A673 (cell line): ENCODE results near the gene KPNA6. TPM values are rescaled to one million over a fixed set of nuclear protein-coding genes. Genes with fewer than 3 reads are reported as not detected.
"Not testable (repeated sequence)": the region's sequence is repeated elsewhere in the genome, so short reads cannot be mapped to it uniquely, and the experiment has no call there.

Source experiments
- BruUV-seq: library from RNA; stranded (reverse); fragments of 400-500 nt; replicated peaks from 2 replicates; lab custom pipeline; 2021; lab: Mats Ljungman, UMichigan
- CTCF ChIA-PET: fragments of 300-600 bp; sonication (Branson Sonifier 250); formaldehyde crosslinking; loops from one replicate; lab custom pipeline; 2022; ENCODE audit warnings: antibody characterized with exemption; lab: Charles Lee
- POLR2A ChIA-PET: fragments of 300-600 bp; sonication (Branson Sonifier 250); formaldehyde crosslinking; loops from one replicate; lab custom pipeline; 2022; ENCODE audit warnings: antibody characterized with exemption; ENCODE audit not compliant: low non-redundant PET; lab: Charles Lee
- DNase-seq: peaks from one replicate; pipeline ENCODE4 v3.0.0-alpha.2; 2015; ENCODE audit warnings: low spot score
- H3K27ac ChIP-seq: fragments of 200-600 bp; sonication (generic); 2 replicates; pipeline ENCODE4 v1.5.1; 2016; ENCODE audit warnings: mixed run types, low read depth, mild to moderate bottlenecking, mixed read lengths, antibody characterized with exemption, low read length; ENCODE audit not compliant: poor library complexity, severe bottlenecking
- H3K27me3 ChIP-seq: fragments of 200-600 bp; sonication (generic); replicated peaks from 2 replicates; pipeline ENCODE4 v1.6.1; 2017; ENCODE audit warnings: mixed run types, low read depth, mild to moderate bottlenecking, mixed read lengths, antibody characterized with exemption, low read length; ENCODE audit not compliant: insufficient read depth, poor library complexity
- H3K36me3 ChIP-seq: fragments of 200-600 bp; sonication (generic); 2 replicates; pipeline ENCODE4 v1.6.1; 2016; ENCODE audit warnings: mixed run types, mild to moderate bottlenecking, mixed read lengths, antibody characterized with exemption, low read length; ENCODE audit not compliant: insufficient read depth, poor library complexity, severe bottlenecking
- H3K4me1 ChIP-seq: fragments of 200-600 bp; sonication (generic); 2 replicates; pipeline ENCODE4 v1.6.1; 2017; ENCODE audit warnings: mixed run types, mild to moderate bottlenecking, mixed read lengths, antibody characterized with exemption, low read length; ENCODE audit not compliant: insufficient read depth, poor library complexity, severe bottlenecking
- H3K4me3 ChIP-seq: fragments of 200-600 bp; sonication (generic); 2 replicates; pipeline ENCODE4 v1.5.1; 2016; ENCODE audit warnings: low read depth, mixed run types, mild to moderate bottlenecking, mixed read lengths, low read length; ENCODE audit not compliant: poor library complexity, severe bottlenecking
- H3K9me3 ChIP-seq: fragments of 200-600 bp; sonication (generic); 2 replicates; pipeline ENCODE4 v1.6.1; 2016; ENCODE audit warnings: mixed run types, low read depth, mild to moderate bottlenecking, mixed read lengths, antibody characterized with exemption, low read length; ENCODE audit not compliant: poor library complexity, severe bottlenecking
- CTCF ChIP-seq: fragments of 300-800, 200-600 bp; sonication (generic); conservative IDR thresholded peaks from 2 replicates; pipeline ENCODE4 v1.5.1; 2017; ENCODE audit warnings: low read depth, mild to moderate bottlenecking, antibody characterized with exemption, low read length, moderate library complexity, mixed read lengths
- EZH2 ChIP-seq: fragments of 200-600 bp; sonication (generic); IDR thresholded peaks from 2 replicates; pipeline ENCODE4 v1.6.1; 2017; ENCODE audit warnings: borderline replicate concordance, low read depth, mild to moderate bottlenecking, mixed read lengths, antibody characterized with exemption, low read length; ENCODE audit not compliant: poor library complexity, severe bottlenecking
- intact Hi-C: fragments of 100-400 bp; cut with micrococcal nuclease; formaldehyde crosslinking; loops from one replicate; pipeline ENCODE4 v1.10.0; 2022; ENCODE audit not compliant: unreplicated experiment
- total RNA-seq: library from RNA; stranded (reverse); gene quantifications from 2 replicates; pipeline ENCODE4 v1.2.3, GENCODE V29; 2021

KPNA6 gene
- total RNA-seq, 1 experiment from 2014 or later: 96.8 TPM

DNA sequence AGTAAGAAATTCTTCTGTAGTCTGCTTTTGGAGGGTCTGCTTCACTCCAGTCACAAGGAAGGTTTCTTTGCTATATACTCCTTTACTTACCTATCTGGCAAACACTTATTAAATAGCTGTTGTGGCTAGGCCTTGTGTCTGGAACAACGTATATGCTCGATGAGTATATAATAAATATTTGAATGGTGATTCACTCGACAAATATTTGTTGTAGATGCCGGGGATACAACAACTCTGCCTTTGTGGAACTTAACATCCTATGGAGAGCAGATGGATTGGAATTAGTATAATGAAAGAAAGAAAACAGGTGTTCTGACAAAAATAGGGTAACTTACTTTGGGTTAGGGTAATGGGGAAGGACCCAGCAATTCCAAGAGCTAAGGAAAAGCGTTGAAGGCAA is 31.1 kb downstream of the KPNA6 start:
- Histone ChIP-seq H3K27me3 (no peaks in the 10 kb centered on the region), H3K27ac (no peak overlapping the region), H3K4me3 (no peak overlapping the region), H3K36me3 (no peaks in the 10 kb centered on the region), H3K4me1 (no peaks in the 10 kb centered on the region), H3K9me3 (no peaks in the 10 kb centered on the region)
- CTCF ChIA-PET: interaction anchor here (0.5 kb wide), 1 partner anchor 18 kb away, joined by 3 read pairs; no protein-coding TSS in a partner anchor
- POLR2A ChIA-PET: no interaction called here
- no peak for TF ChIP-seq CTCF
- TF ChIP-seq EZH2: no peak
- DNase-seq: no peak
- intact Hi-C loops: no loop called here
- no TSS peak for BruUV-seq

DNA sequence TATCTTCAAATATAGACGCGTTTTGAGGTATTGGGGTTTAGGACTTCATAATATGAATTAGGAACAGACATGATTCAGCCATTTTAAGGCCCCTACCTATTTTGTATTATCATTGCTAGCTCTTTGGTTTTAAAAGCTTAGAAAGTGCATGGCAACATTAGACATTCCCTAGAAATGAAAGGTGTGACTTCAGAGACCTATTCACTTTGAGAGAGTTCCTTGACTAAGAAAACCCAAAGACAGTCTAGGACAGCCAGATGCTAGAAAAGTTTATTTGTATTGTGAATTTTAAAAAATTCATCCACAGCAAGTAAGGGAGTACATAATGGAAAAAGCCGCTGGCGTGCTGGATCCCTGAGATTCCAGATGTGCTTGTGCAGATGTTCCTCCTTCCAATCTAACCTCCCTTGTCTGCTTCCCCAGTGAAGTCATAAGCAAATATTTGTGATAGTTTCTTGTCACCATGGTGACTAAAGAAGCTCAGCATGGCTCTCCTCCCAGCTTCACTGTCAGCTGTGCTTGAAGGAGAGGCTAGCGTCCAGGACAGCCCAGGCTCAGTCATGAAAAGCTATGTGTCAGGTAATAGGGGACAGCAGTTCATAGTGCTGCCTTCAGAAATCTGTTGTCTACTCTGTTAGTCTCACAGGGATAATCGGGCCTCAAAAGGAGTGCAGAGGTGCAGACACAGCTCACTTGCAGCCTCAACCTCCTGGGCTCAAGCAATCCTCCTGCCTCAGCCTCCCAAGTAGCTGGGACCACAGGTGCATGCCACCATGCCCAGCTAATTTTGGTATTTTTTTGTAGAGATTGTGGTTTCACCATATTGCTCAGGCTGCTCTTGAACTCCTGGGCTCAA is 34.8 kb downstream of the KPNA6 start:
- Histone ChIP-seq H3K9me3 (peaks cover 1% of the 10 kb centered on the region), H3K4me3 (no peak overlapping the region), H3K36me3 (no peaks in the 10 kb centered on the region), H3K4me1 (no peaks in the 10 kb centered on the region), H3K27ac (no peak overlapping the region), H3K27me3 (no peaks in the 10 kb centered on the region)
- TF ChIP-seq CTCF: no peak
- no peak for TF ChIP-seq EZH2
- ChIA-PET POLR2A (no interaction called here), CTCF (no interaction called here)
- intact Hi-C loops: no loop called here
- BruUV-seq: no TSS peak
- peak; percentile 47 for DNase-seq

GRCh38 chr1:32143302-32143695 is 35.4 kb downstream of the KPNA6 start:
- H3K9me3 ChIP-seq, H3K27me3 ChIP-seq, CTCF ChIA-PET, H3K27ac ChIP-seq, H3K4me3 ChIP-seq, POLR2A ChIA-PET, H3K36me3 ChIP-seq, BruUV-seq, DNase-seq, intact Hi-C loops, H3K4me1 ChIP-seq: not testable (repeated sequence)
